PFSK-1 (cell line): ENCODE data around the gene ELMOD3.

Experiments used
- FOXP2 ChIP-seq: optimal IDR thresholded peaks from 2 replicates; pipeline ENCODE3; 2011; ENCODE audit warnings: borderline replicate concordance, control low read depth, inconsistent platforms; ENCODE audit not compliant: insufficient read depth; ENCODE audit errors: extremely low read length, extremely low read depth
- POLR2AphosphoS5 ChIP-seq: IDR thresholded peaks from 2 replicates; pipeline ENCODE4 v1.6.1; 2012; ENCODE audit warnings: low read depth, mild to moderate bottlenecking, control low read depth, low read length, moderate library complexity
- SIN3A ChIP-seq: IDR thresholded peaks from 2 replicates; pipeline ENCODE4 v1.6.1; 2012; ENCODE audit warnings: mild to moderate bottlenecking, low read length, moderate library complexity, borderline replicate concordance; ENCODE audit not compliant: insufficient read depth
- TAF1 ChIP-seq: IDR thresholded peaks from 2 replicates; pipeline ENCODE4 v1.6.1; 2012; ENCODE audit warnings: low read length, control low read depth, borderline replicate concordance; ENCODE audit not compliant: insufficient read depth
- TF ChIP-seq, protein P1 (sequence below), 2 experiments: IDR thresholded peaks; 2 replicates each; pipeline versions ENCODE4 v1.6.1 to v1.8.0; 2011 to 2012; ENCODE audit warnings: low read depth in 2 of 2, low read length in 2 of 2, control low read depth in 1 of 2, inconsistent platforms in 1 of 2, mild to moderate bottlenecking in 1 of 2, moderate library complexity in 1 of 2; ENCODE audit not compliant: insufficient read depth in 1 of 2

Gene ELMOD3

DNA sequence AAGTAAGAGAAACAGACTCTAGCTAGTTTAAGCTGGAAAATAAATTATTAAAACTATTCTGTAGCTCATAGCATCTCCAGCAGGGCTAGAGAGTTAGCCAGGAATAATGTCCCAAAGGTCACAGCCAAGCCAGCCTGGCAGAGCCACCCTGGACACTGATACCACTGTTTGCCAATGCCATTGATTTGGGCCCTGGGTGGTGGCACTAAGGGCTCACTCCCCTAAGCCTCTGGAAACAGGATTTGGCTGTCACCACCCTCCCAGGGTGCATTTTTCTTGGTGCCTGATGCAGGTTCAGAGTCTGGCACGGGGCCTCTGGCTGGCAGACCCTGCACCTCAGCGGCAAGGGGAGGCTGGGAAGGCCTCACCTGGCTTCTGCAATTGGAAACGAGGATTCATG is 71.0 kb downstream of the ELMOD3 start:
- TF ChIP-seq SIN3A (no peak), POLR2AphosphoS5 (no peak), TAF1 (no peak), FOXP2 (no peak)
- TF ChIP-seq, protein P1, sequence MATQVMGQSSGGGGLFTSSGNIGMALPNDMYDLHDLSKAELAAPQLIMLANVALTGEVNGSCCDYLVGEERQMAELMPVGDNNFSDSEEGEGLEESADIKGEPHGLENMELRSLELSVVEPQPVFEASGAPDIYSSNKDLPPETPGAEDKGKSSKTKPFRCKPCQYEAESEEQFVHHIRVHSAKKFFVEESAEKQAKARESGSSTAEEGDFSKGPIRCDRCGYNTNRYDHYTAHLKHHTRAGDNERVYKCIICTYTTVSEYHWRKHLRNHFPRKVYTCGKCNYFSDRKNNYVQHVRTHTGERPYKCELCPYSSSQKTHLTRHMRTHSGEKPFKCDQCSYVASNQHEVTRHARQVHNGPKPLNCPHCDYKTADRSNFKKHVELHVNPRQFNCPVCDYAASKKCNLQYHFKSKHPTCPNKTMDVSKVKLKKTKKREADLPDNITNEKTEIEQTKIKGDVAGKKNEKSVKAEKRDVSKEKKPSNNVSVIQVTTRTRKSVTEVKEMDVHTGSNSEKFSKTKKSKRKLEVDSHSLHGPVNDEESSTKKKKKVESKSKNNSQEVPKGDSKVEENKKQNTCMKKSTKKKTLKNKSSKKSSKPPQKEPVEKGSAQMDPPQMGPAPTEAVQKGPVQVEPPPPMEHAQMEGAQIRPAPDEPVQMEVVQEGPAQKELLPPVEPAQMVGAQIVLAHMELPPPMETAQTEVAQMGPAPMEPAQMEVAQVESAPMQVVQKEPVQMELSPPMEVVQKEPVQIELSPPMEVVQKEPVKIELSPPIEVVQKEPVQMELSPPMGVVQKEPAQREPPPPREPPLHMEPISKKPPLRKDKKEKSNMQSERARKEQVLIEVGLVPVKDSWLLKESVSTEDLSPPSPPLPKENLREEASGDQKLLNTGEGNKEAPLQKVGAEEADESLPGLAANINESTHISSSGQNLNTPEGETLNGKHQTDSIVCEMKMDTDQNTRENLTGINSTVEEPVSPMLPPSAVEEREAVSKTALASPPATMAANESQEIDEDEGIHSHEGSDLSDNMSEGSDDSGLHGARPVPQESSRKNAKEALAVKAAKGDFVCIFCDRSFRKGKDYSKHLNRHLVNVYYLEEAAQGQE (IDR thresholded peaks at IDR 0.05; ENCODE audit: insufficient read depth in 1 of 2, low read depth in 2 of 2, low read length in 2 of 2), result no peak

DNA sequence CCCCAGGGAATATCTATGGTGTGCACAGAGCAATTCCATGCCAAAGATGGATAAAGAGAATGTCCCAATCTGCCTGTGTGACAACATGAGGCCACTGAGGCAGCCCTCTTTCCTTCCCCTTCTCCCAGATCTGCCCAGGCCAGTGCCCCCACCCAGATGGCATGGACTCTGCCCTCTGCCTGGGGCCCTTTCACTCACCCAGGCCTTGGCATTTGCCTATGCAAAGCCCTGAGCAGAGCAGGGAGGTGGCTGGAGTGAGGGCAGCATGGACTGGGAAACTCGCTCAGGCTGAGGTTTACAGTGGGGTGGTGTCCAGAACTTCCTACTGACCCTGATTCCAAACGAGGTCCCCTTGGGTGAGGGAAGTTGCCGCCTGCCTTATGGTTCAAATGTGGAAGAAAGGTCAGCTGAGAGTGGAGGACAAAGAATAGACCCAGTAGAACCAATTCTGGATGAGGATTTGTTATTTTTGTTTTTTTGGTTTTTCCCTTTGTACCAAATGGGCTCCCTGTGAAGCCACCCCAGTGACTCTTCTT is 72.8 kb downstream of the ELMOD3 start:
- TF ChIP-seq FOXP2, result no peak
- no peak for TF ChIP-seq POLR2AphosphoS5

DNA sequence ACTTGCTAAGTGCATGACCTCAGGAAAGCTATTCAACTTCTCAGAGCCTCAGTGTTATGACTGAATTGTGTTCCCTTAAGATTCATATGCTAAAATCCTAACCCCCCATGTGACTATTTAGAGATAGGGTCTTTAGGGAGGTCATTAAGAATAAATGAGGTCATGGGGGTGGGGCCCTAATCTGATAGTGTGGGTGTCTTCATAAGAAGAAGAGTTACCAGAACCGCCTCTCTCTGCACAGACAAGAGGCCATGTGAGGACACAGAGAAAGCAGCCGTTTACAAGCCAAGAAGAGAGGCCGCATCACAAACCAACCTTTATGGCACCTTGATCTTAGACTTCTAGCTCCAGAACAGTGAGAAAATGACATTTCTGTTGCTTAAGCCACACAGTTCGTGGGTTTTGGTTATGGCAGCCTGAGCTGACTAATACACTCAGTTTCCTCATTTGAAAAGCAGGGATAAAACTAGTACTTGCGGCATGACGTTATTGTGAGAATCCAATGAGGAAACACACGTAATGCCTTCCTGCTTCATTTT is 73.8 kb downstream of the ELMOD3 start:
- no peak for TF ChIP-seq TAF1
- TF ChIP-seq, protein P1 (IDR thresholded peaks at IDR 0.05; ENCODE audit: insufficient read depth in 1 of 2, low read depth in 2 of 2, low read length in 2 of 2), result no peak
- no peak for TF ChIP-seq SIN3A
- TF ChIP-seq FOXP2, result no peak

DNA sequence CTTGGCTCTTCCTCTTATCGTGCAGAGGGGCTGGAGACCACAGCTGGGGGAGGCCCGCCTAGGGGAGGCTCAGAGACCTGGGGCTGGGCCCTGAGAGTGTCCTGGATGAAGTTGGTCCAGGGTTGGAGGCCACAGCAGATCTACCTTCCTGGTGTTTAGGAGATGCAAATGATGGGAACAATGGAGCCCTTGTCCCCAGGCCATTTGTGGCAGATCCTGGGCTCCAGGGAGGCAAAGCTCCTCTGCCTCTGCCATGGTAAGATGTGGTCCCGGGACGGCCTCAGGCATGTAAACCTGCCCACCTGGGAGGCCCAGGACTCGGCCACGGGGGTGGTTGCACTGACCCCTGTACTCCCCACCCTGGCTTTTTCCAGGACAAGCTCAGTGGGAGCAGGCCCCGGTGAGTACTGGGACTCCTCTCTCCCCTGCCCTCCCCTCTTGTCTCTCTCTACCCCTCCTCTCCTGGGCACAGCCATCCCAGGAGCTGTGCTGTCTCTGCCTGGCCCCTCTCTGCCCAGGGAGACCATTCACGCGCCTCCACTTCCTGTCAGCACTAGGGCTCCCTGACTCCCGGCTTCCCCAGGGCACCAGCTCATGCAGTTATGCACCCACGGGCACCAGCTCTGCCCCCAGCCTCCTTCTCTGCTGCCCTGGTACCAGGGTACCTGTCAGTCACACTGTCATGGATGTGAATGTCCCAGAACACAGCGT is 74.8 kb downstream of the ELMOD3 start:
- TF ChIP-seq SIN3A, result no peak
- TF ChIP-seq, protein P1 (IDR thresholded peaks at IDR 0.05; ENCODE audit: insufficient read depth in 1 of 2, low read depth in 2 of 2, low read length in 2 of 2), result no peak
- no peak for TF ChIP-seq FOXP2
- TF ChIP-seq POLR2AphosphoS5, result no peak
- no peak for TF ChIP-seq TAF1

DNA sequence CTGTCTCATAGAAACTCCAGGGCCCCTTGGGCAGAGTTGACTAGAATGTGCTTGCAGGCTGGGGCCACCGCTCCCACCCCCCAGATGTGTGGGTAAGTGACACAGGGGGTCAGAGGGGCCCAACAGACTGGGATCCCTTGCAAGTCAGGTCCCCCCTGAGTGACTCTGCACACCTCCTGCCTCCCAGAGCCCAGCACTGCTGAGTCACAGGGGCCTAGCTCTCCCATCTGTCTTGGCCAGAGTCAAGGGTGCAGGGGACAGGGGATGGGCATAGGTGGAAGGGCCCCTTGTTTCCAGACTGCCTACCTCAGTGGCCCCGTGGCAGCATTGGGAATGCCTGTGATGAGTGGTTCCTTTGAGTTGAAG is 75.3 kb downstream of the ELMOD3 start:
- TF ChIP-seq POLR2AphosphoS5 (no peak), TAF1 (no peak), SIN3A (no peak), FOXP2 (no peak)
- TF ChIP-seq, protein P1 (IDR thresholded peaks at IDR 0.05; ENCODE audit: insufficient read depth in 1 of 2, low read depth in 2 of 2, low read length in 2 of 2), result no peak
